ENCODE data around the gene OR13C8. TPM values are rescaled to one million over a fixed set of nuclear protein-coding genes. Genes with fewer than 3 reads are reported as not detected.

OR13C8 gene
- total and polyA plus RNA-seq, 8 donors: not detected

DNA sequence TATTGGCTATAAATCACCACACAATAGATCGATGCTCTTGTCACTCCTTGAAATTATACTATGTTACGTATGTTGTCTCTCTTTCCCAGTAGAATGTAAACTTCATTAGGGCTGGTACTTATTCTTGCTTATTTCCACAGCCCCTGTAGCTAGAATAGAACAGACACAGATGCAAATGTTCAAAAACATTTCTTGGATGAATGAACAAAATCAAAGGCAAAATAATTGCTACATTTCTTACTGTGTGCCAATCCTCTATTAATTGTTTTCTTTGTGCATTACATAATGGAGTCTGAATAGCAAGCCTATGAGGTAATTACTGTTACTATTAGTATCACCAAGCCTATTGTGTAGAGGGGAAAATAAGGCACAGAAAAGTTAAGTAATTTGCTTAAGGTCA is 37.2 kb downstream of the OR13C8 start:
- DNase-seq: no peak
- H3K27me3 ChIP-seq: no peaks in the 10 kb centered on the region
- no peak overlapping the region for H3K27ac ChIP-seq
- no peak for FAIRE-seq
- H3K4me1 ChIP-seq: no peaks in the 10 kb centered on the region
- intact Hi-C loops (cut with DNase I): no loop called here
- no peaks in the 10 kb centered on the region for H3K36me3 ChIP-seq
- TF ChIP-seq, protein P1, sequence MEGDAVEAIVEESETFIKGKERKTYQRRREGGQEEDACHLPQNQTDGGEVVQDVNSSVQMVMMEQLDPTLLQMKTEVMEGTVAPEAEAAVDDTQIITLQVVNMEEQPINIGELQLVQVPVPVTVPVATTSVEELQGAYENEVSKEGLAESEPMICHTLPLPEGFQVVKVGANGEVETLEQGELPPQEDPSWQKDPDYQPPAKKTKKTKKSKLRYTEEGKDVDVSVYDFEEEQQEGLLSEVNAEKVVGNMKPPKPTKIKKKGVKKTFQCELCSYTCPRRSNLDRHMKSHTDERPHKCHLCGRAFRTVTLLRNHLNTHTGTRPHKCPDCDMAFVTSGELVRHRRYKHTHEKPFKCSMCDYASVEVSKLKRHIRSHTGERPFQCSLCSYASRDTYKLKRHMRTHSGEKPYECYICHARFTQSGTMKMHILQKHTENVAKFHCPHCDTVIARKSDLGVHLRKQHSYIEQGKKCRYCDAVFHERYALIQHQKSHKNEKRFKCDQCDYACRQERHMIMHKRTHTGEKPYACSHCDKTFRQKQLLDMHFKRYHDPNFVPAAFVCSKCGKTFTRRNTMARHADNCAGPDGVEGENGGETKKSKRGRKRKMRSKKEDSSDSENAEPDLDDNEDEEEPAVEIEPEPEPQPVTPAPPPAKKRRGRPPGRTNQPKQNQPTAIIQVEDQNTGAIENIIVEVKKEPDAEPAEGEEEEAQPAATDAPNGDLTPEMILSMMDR (IDR thresholded peaks at IDR 0.05): no peak
- no peak for ATAC-seq
- WGBS, 2 donors: 66 to 89% methylated on average over 2 of the region's 2 CpGs
- H3K4me3 ChIP-seq: no peak overlapping the region
- H3K9me3 ChIP-seq: no peaks in the 10 kb centered on the region

DNA sequence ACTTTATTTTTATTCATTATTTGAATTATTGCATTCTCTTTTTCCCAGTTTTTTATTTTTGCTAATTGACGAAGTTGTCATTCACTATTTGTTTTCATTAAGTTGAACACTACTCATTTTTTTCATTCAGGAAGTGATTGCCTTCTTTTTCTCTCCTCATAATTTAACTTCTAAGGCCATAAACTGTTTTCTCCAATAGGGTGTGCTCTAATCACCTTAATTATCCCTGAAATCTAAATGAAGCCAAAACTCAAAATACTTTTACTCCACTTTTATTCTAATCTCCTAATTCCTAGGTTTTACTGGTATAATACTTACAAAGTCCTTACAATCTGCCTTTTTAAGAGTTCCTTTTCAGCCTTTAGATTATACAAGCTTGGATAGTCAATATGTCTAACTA is 39.4 kb downstream of the OR13C8 start:
- DNase-seq (no peak), ATAC-seq (no peak), FAIRE-seq (no peak)
- H3K36me3 ChIP-seq: no peaks in the 10 kb centered on the region
- 16 to 32% methylated on average over 1 of the region's 1 CpG for WGBS, 2 donors
- H3K9me3 ChIP-seq: no peaks in the 10 kb centered on the region
- no peak overlapping the region for H3K27ac ChIP-seq
- no peak overlapping the region for H3K4me3 ChIP-seq
- intact Hi-C loops (cut with DNase I): no loop called here
- TF ChIP-seq, protein P1 (IDR thresholded peaks at IDR 0.05): no peak
- H3K4me1 ChIP-seq: no peaks in the 10 kb centered on the region
- no peaks in the 10 kb centered on the region for H3K27me3 ChIP-seq

DNA sequence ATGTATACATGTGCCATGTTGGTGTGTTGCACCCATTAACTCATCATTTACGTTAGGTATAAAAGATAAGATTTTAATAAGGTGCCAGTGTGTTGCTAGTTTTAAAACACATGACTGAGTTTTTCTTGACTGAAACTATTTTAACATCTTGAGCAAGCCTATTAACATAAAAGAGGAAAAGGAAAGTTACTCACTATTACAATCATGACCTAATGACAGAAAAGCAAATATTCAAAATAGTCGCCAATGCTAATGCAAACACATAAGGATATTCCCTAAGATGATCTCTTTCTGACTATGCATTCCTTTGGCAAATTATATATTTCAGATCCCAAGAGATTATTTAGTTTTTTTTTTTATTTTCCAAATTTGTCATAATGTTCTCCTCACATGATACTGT is 42.2 kb downstream of the OR13C8 start:
- Histone ChIP-seq H3K4me3 (no peak overlapping the region), H3K36me3 (no peaks in the 10 kb centered on the region), H3K4me1 (no peaks in the 10 kb centered on the region), H3K27me3 (no peaks in the 10 kb centered on the region), H3K27ac (no peak overlapping the region), H3K9me3 (no peaks in the 10 kb centered on the region)
- TF ChIP-seq, protein P1 (IDR thresholded peaks at IDR 0.05): no peak
- DNase-seq: no peak
- ATAC-seq: no peak
- intact Hi-C loops (cut with DNase I): no loop called here
- FAIRE-seq: no peak
- WGBS, 2 donors: 54 to 58% methylated on average over 2 of the region's 2 CpGs

DNA sequence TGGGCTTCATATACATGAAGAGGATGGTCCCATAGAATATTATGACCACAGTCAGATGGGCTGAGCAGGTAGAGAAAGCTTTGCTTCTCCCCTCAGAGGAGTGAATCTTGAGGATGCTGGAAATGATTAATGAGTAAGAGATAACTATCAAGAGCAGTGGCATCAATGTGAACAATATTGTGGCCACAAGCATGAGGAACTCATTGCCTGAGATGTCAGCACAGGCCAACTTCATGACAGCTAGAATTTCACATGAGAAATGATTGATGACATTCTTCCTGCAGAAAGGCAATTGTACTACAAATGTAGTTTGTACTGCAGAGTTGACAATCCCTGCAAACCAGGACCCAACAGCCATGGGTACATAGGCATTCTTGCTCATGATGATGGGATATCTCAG is 48.5 kb downstream of the OR13C8 start:
- Histone ChIP-seq H3K36me3 (no peaks in the 10 kb centered on the region), H3K9me3 (no peaks in the 10 kb centered on the region), H3K4me1 (no peaks in the 10 kb centered on the region), H3K4me3 (no peak overlapping the region), H3K27me3 (no peaks in the 10 kb centered on the region), H3K27ac (no peak overlapping the region)
- intact Hi-C loops (cut with DNase I): no loop called here
- DNase-seq: no peak
- ATAC-seq: no peak
- TF ChIP-seq, protein P1 (IDR thresholded peaks at IDR 0.05): no peak
- no peak for FAIRE-seq

DNA sequence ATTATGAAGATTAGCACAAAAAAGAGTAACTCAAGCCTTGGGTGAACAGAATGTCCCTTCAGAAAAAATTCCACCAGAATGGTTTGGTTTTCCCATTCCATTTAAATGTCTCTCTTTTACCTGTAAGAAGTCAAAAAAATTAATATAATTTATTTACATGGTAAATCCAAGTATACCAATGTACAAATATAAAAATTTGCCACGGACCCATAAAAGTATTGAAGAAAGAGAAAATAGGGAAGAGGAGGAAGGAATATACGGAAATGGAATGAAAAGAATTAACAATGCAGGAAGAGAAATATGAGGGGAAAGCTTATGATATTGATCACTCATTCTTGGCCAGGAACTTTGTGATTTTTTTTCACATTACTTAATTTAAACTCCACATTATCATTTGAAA is 49.1 kb downstream of the OR13C8 start, which contains the start of gene OR13C9:
OR13C9 (minus strand) TSS at position 101 of the 400 bp plus-strand sequence; CDS start at position 101, 0 bp downstream.
- 45 to 63% methylated on average over 2 of the region's 2 CpGs for WGBS, 2 donors
- H3K4me3 ChIP-seq: no peak within 1 kb of the TSS
- TF ChIP-seq, protein P1 (IDR thresholded peaks at IDR 0.05): no peak

More for the DNA sequence above, 49.1 kb downstream of the OR13C8 start, which contains the start of gene OR13C9:
- Histone ChIP-seq H3K27me3 (no peaks in the 10 kb centered on the region), H3K27ac (no peak within 1 kb of the TSS), H3K36me3 (no peaks in the 10 kb centered on the region), H3K9me3 (no peaks in the 10 kb centered on the region), H3K4me1 (no peaks in the 10 kb centered on the region)
- DNase-seq (no peak), FAIRE-seq (no peak), ATAC-seq (no peak)
- intact Hi-C loops (cut with DNase I): no loop called here

Other genes starting within 250 kb of the OR13C8 start
- gene OR13F1, start 64.9 kb upstream of the OR13C8 start, total RNA-seq: not detected
- not detected for gene OR13F1, start 64.9 kb upstream of the OR13C8 start, polyA plus RNA-seq
- gene OR13C4, start 42.0 kb upstream of the OR13C8 start, total RNA-seq: not detected
- not detected for gene OR13C4, start 42.0 kb upstream of the OR13C8 start, polyA plus RNA-seq
- gene OR13C3, start 32.3 kb upstream of the OR13C8 start, total RNA-seq: not detected
- not detected for gene OR13C3, start 32.3 kb upstream of the OR13C8 start, polyA plus RNA-seq
- gene OR13C5, start 30.2 kb downstream of the OR13C8 start, total RNA-seq: not detected
- not detected for gene OR13C5, start 30.2 kb downstream of the OR13C8 start, polyA plus RNA-seq
- not detected for gene OR13C2, start 36.5 kb downstream of the OR13C8 start, total RNA-seq
- under 1 TPM in 1 of 2 donors, not detected in 1; 0.12 TPM for gene OR13C2, start 36.5 kb downstream of the OR13C8 start, polyA plus RNA-seq
- gene OR13C9, start 49.0 kb downstream of the OR13C8 start, total RNA-seq: not detected
- gene OR13C9, start 49.0 kb downstream of the OR13C8 start, polyA plus RNA-seq: not detected
- not detected for gene OR13D1, start 125.3 kb downstream of the OR13C8 start, total RNA-seq
- gene OR13D1, start 125.3 kb downstream of the OR13C8 start, polyA plus RNA-seq: not detected
- gene NIPSNAP3A, start 178.5 kb downstream of the OR13C8 start, total RNA-seq: 10 to 100 TPM in 2 of 6 donors, 1 to 10 TPM in 4; 4.1 to 13.4 (median 7.3) TPM
- gene NIPSNAP3A, start 178.5 kb downstream of the OR13C8 start, polyA plus RNA-seq: 10 to 100 TPM in 1 of 2 donors, 1 to 10 TPM in 1; 7.4 to 22.9 TPM
- gene NIPSNAP3B, start 195.0 kb downstream of the OR13C8 start, total RNA-seq: 1 to 10 TPM; 1.3 to 2.4 (median 1.9) TPM
- 1 to 10 TPM; 2.4 to 4.3 TPM for gene NIPSNAP3B, start 195.0 kb downstream of the OR13C8 start, polyA plus RNA-seq

All from pancreas (tissue), 10 donors.